Activated CD8-positive, alpha-beta T cell treated with anti-CD3 and anti-CD28 coated beads for 36 hours (primary cell): ENCODE measurements around the gene LRRC8D. TPM values are rescaled to one million over a fixed set of nuclear protein-coding genes. Genes with fewer than 3 reads are reported as not detected.
"Not testable (repeated sequence)": the region's sequence is repeated elsewhere in the genome, so short reads cannot be mapped to it uniquely, and the experiment has no call there.

ENCODE experiments used
- ATAC-seq: fragments of 200-7000 bp; cut with Tn5 transposase; one replicate; pipeline ENCODE4 v1.10.0; 2021; ENCODE audit warnings: mild to moderate bottlenecking, moderate library complexity
- CTCF ChIA-PET: fragments of 350-600 bp; sonication (Branson Sonifier 250); formaldehyde crosslinking; loops from one replicate; lab custom pipeline; 2021; ENCODE audit warnings: antibody characterized with exemption; lab: Charles Lee
- POLR2A ChIA-PET: fragments of 350-600 bp; sonication (Branson Sonifier 250); formaldehyde crosslinking; loops from one replicate; lab custom pipeline; 2021; ENCODE audit warnings: antibody characterized with exemption; lab: Charles Lee
- DNase-seq: peaks from one replicate; pipeline ENCODE4 v3.0.0-alpha.2; 2020
- H3K27ac Mint-ChIP-seq: one replicate; pipeline ENCODE4 v1.8.0; 2021; ENCODE audit warnings: mild to moderate bottlenecking, mixed read lengths
- H3K27me3 Mint-ChIP-seq: one replicate; pipeline ENCODE4 v1.8.0; 2021; ENCODE audit warnings: mixed read lengths
- H3K36me3 Mint-ChIP-seq: one replicate; pipeline ENCODE4 v1.8.0; 2021; ENCODE audit warnings: low read depth, mixed read lengths
- H3K4me1 Mint-ChIP-seq: one replicate; pipeline ENCODE4 v1.8.0; 2021; ENCODE audit warnings: low read depth, mixed read lengths
- H3K4me3 Mint-ChIP-seq: one replicate; pipeline ENCODE4 v1.8.0; 2021; ENCODE audit warnings: mild to moderate bottlenecking, moderate library complexity, mixed read lengths
- H3K9me3 Mint-ChIP-seq: one replicate; pipeline ENCODE4 v1.8.0; 2021; ENCODE audit warnings: mixed read lengths
- intact Hi-C: fragments of 100-400 bp; cut with micrococcal nuclease; formaldehyde crosslinking; loops from one replicate; pipeline ENCODE4 v1.10.0; 2022
- total RNA-seq, 2 experiments: library from RNA; stranded (reverse); gene quantifications; one replicate each; pipeline ENCODE4 v1.2.3, GENCODE V29; 2021
- TF ChIP-seq, protein P1 (sequence below): fragments of 200-600 bp; IDR thresholded peaks from one replicate; pipeline ENCODE4 v1.8.0; 2022; ENCODE audit warnings: antibody characterized with exemption, mild to moderate bottlenecking

The LRRC8D gene
- total RNA-seq, 2 experiments from 2014 or later = 26.3 to 27.5 TPM

DNA sequence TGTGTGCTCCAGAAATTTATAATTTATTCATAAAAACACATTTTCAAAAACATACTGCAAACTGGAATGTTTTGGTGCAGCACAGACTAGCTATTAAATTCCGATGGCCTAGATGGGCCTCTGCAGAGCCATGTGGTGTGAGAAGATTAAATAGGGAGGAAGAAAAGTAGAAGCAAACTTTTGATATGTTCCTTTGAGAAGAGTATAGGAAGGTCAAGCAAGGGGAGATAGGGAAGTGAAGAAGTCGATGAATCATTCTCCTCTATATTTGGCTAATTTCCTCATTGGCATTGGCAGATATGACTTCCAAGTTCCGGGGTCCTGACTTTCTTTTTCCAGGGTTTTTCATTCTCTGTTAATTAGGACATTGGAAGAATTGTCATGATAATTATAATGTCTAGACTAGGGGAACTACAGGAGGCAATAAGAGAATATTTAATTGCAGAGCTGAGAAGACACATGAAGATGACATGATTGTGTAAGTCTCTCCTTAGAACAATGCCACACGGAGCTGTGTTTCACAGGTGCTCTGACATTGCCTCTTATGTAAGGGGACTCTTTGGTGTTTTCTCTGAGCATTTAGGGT lies 154.8 kb downstream of the LRRC8D start:
- H3K27ac Mint-ChIP-seq = no peak overlapping the region

DNA sequence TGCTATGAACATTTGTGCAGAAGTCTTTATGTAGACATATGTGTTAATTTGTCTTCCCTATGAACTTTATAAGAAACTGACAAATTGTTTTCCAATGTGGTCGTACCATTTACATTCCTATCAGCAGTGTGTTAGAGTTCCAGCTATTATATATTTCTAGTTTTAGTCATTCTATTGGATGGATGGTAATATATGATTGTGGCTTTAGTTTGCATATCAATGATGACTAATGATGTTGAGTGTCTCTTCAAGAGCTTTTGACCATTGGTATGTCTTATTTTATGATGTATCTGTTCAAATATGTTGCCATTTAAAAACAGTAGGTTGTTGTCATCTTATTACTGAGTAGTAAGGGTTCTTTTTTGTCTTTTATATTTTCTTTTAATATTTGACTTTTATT lies 157.9 kb downstream of the LRRC8D start:
- Mint-ChIP-seq H3K4me3 (no peak overlapping the region), H3K36me3 (no peaks in the 10 kb centered on the region), H3K27ac (no peak overlapping the region), H3K27me3 (no peaks in the 10 kb centered on the region), H3K9me3 (no peaks in the 10 kb centered on the region), H3K4me1 (no peaks in the 10 kb centered on the region)
- intact Hi-C loops = no loop called here
- ChIA-PET POLR2A (interaction anchor here (1.1 kb wide), 1 partner anchor 12 kb away, joined by 3 read pairs; no protein-coding TSS in a partner anchor), CTCF (interaction anchor here (0.6 to 3.8 kb wide), 5 partner anchors 8 to 198 kb away, joined by 3 to 20 read pairs (median 3); no protein-coding TSS in a partner anchor)
- TF ChIP-seq, protein P1, sequence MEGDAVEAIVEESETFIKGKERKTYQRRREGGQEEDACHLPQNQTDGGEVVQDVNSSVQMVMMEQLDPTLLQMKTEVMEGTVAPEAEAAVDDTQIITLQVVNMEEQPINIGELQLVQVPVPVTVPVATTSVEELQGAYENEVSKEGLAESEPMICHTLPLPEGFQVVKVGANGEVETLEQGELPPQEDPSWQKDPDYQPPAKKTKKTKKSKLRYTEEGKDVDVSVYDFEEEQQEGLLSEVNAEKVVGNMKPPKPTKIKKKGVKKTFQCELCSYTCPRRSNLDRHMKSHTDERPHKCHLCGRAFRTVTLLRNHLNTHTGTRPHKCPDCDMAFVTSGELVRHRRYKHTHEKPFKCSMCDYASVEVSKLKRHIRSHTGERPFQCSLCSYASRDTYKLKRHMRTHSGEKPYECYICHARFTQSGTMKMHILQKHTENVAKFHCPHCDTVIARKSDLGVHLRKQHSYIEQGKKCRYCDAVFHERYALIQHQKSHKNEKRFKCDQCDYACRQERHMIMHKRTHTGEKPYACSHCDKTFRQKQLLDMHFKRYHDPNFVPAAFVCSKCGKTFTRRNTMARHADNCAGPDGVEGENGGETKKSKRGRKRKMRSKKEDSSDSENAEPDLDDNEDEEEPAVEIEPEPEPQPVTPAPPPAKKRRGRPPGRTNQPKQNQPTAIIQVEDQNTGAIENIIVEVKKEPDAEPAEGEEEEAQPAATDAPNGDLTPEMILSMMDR = no peak
- ATAC-seq (no peak), DNase-seq (no peak)

More for the DNA sequence above, 154.8 kb downstream of the LRRC8D start:
- no peaks in the 10 kb centered on the region for H3K9me3 Mint-ChIP-seq
- POLR2A ChIA-PET = interaction anchor here (1.7 kb wide), 1 partner anchor 12 kb away, joined by 4 read pairs; no protein-coding TSS in a partner anchor
- intact Hi-C loops = no loop called here
- H3K4me3 Mint-ChIP-seq = no peak overlapping the region
- TF ChIP-seq, protein P1 = no peak
- ATAC-seq (no peak), DNase-seq (no peak)
- H3K27me3 Mint-ChIP-seq = no peaks in the 10 kb centered on the region
- no peaks in the 10 kb centered on the region for H3K4me1 Mint-ChIP-seq
- CTCF ChIA-PET = interaction anchor here (0.9 to 3.8 kb wide), 4 partner anchors 10 to 195 kb away, joined by 3 to 20 read pairs (median 4); no protein-coding TSS in a partner anchor
- no peaks in the 10 kb centered on the region for H3K36me3 Mint-ChIP-seq

DNA sequence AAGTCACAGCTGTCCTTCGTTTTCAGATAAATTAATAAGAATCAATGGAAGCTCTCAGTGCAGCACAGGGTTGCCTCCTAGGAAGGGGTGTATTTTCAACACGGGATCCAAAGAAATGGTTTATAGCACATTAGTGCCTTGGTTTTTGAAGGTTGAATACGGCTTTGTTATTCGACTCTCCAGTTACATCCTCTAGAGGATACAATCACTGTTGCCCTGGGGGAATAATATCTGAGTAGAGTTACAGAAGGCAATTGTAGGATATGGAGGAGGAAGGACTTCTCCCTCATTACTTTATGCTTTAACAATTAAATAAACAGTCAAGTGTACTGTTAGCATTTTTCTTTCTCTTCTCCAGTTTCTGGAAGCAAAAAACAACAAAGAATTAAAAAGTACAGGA lies 159.8 kb downstream of the LRRC8D start:
- POLR2A ChIA-PET = no interaction called here
- Mint-ChIP-seq H3K27me3 (no peaks in the 10 kb centered on the region), H3K27ac (no peak overlapping the region), H3K36me3 (no peaks in the 10 kb centered on the region), H3K4me3 (no peak overlapping the region), H3K4me1 (no peaks in the 10 kb centered on the region), H3K9me3 (no peaks in the 10 kb centered on the region)
- intact Hi-C loops = loop anchor here (10.0 kb wide), 1 partner anchor 346 kb away; the partner anchor contains the start of gene LRRC8C
- ATAC-seq = no peak
- TF ChIP-seq, protein P1 = no peak
- no peak for DNase-seq
- CTCF ChIA-PET = interaction anchor here (1.0 kb wide), 1 partner anchor 189 kb away, joined by 3 read pairs; no protein-coding TSS in a partner anchor

DNA sequence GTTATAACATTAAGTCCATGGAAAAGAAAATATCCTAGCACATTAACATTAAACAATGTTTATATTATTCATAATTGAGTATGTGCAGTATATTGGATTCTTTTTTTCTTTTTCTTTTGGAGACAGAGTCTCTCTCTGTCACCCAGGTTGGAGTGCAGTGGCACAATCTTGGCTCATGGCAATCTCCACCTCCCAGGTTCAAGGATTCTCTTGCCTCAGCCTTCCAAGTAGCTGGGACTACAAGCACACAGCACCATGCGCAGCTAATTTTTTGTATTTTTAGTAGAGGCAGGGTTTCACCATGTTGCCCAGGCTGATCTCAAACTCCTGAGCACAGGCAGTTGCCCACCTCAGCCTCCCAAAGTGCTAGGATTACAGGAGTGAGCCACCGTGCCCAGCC lies 162.0 kb downstream of the LRRC8D start:
- DNase-seq, CTCF ChIA-PET, H3K27ac Mint-ChIP-seq, POLR2A ChIA-PET, H3K27me3 Mint-ChIP-seq, H3K36me3 Mint-ChIP-seq, ATAC-seq, H3K4me1 Mint-ChIP-seq, H3K4me3 Mint-ChIP-seq, H3K9me3 Mint-ChIP-seq: not testable (repeated sequence)
- intact Hi-C loops = loop anchor here (10.0 kb wide), 1 partner anchor 348 kb away; the partner anchor contains the start of gene LRRC8C

DNA sequence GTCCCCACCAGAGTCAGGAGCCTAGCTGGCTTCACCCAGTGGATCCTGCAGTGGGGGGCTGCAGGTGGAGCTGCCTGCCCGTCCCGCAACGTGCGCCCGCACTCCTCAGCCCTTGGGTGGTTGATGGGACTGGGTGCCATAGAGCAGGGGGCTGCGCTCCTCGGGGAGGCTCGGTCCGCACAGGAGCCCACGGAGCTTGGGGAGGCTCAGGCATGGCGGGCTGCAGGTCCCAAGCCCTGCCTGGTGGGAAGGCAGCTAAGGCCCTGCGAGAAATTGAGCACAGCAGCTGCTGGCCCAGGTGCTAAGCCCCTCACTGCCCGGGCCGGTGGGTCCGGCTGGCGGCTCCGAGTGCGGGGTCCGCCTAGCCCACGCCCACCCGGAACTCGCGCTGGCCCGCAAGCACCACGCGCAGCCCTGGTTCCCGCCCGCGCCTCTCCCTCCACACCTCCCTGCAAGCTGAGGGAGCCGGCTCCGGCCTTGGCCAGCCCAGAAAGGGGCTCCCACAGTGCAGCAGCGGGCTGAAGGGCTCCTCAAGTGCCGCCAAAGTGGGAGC lies 163.8 kb downstream of the LRRC8D start:
- H3K4me3 Mint-ChIP-seq, H3K4me1 Mint-ChIP-seq, DNase-seq, H3K27ac Mint-ChIP-seq, H3K27me3 Mint-ChIP-seq, ATAC-seq, POLR2A ChIA-PET, H3K36me3 Mint-ChIP-seq, H3K9me3 Mint-ChIP-seq: not testable (repeated sequence)
- intact Hi-C loops = loop anchor here (5.0 to 10.0 kb wide), 2 partner anchors 202 to 350 kb away; partner anchors contain the start of gene LRRC8C
- CTCF ChIA-PET = interaction anchor here (1.2 to 6.5 kb wide), 5 partner anchors 10 to 202 kb away, joined by 3 to 50 read pairs (median 4); no protein-coding TSS in a partner anchor
